SK-N-SH (cell line): Measurements from ENCODE around the gene MAP4K4. TPM values are rescaled to one million over a fixed set of nuclear protein-coding genes. Genes with fewer than 3 reads are reported as not detected.

Experiments
- CTCF ChIA-PET: fragments of 300-600, 350-600 bp; formaldehyde crosslinking; extraction: SDS; loops from one replicate; lab custom pipeline; 2021; lab: Yijun Ruan, JAX
- POLR2A ChIA-PET: fragments of 350-600 bp; sonication (Branson Sonifier 250); formaldehyde crosslinking; extraction: SDS; loops from one replicate; lab custom pipeline; 2020; ENCODE audit warnings: antibody characterized with exemption, inconsistent platforms; lab: Yijun Ruan, JAX
- DNase-seq: peaks from one replicate; pipeline ENCODE4 v3.0.0; 2012
- H2AFZ ChIP-seq: fragments of 200-600 bp; sonication (generic); 2 replicates; pipeline ENCODE4 v1.8.1; 2016; ENCODE audit warnings: antibody characterized with exemption, mild to moderate bottlenecking, low read depth
- H3F3A ChIP-seq: fragments of 200-600 bp; sonication (generic); replicated peaks from 2 replicates; pipeline ENCODE3; 2016; ENCODE audit warnings: antibody characterized with exemption, mild to moderate bottlenecking; ENCODE audit not compliant: insufficient read depth
- H3K27ac ChIP-seq, 2 experiments: fragments of 200-500 bp in 1 of 2; fragments of 200-600 bp in 1 of 2; sonication (Bioruptor generic) in 1 of 2; sonication (generic), shearing (Covaris generic) in 1 of 2; 2 replicates each; pipeline versions ENCODE4 v1.5.1 to v1.6.1; 2014 to 2016; ENCODE audit warnings: low read depth in 2 of 2, inconsistent platforms in 1 of 2, low read length in 1 of 2, mild to moderate bottlenecking in 1 of 2, mixed read lengths in 1 of 2
- H3K27me3 ChIP-seq: fragments of 200-600 bp; sonication (generic), shearing (Covaris generic); 2 replicates; pipeline ENCODE4 v1.6.1; 2016; ENCODE audit warnings: mixed run types; ENCODE audit not compliant: insufficient read depth
- H3K36me3 ChIP-seq, 2 experiments: fragments of 200-500 bp in 1 of 2; fragments of 200-600 bp in 1 of 2; sonication (Bioruptor generic) in 1 of 2; sonication (generic) in 1 of 2; replicated peaks in 1 of 2; 2 replicates each; pipeline versions ENCODE3 to v1.5.1; 2014 to 2016; ENCODE audit warnings: low read length in 1 of 2, mild to moderate bottlenecking in 1 of 2; ENCODE audit not compliant: insufficient read depth in 2 of 2, control insufficient read depth in 1 of 2
- H3K4me1 ChIP-seq, 2 experiments: fragments of 200-500 bp in 1 of 2; fragments of 200-600 bp in 1 of 2; sonication (Bioruptor generic) in 1 of 2; sonication (generic), shearing (Covaris generic) in 1 of 2; 2 replicates each; pipeline versions ENCODE4 v1.5.1 to v1.6.1; 2014 to 2016; ENCODE audit warnings: low read depth in 1 of 2, low read length in 1 of 2, mixed run types in 1 of 2; ENCODE audit not compliant: insufficient read depth in 2 of 2, control insufficient read depth in 1 of 2
- H3K4me2 ChIP-seq: fragments of 200-600 bp; sonication (generic), shearing (Covaris generic); 2 replicates; pipeline ENCODE4 v1.6.1; 2017; ENCODE audit warnings: mixed run types
- H3K4me3 ChIP-seq, 2 experiments: fragments of 200-500 bp in 1 of 2; fragments of 200-600 bp in 1 of 2; sonication (Bioruptor generic) in 1 of 2; sonication (generic), shearing (Covaris generic) in 1 of 2; 2 replicates each; pipeline versions ENCODE4 v1.5.1 to v1.8.1; 2014 to 2016; ENCODE audit warnings: low read depth in 2 of 2, inconsistent platforms in 1 of 2, low read length in 1 of 2, mild to moderate bottlenecking in 1 of 2, mixed read lengths in 1 of 2, moderate library complexity in 1 of 2
- H3K79me2 ChIP-seq: fragments of 200-600 bp; sonication (generic); 2 replicates; pipeline ENCODE4 v1.8.1; 2017; ENCODE audit warnings: mild to moderate bottlenecking; ENCODE audit not compliant: insufficient read depth
- H3K9ac ChIP-seq: fragments of 200-600 bp; sonication (generic); 2 replicates; pipeline ENCODE4 v1.6.1; 2017; ENCODE audit warnings: mixed run types
- H3K9me2 ChIP-seq: fragments of 200-600 bp; sonication (generic); 2 replicates; pipeline ENCODE4 v1.6.1; 2017; ENCODE audit warnings: mixed run types
- H3K9me3 ChIP-seq: fragments of 200-600 bp; sonication (generic); 2 replicates; pipeline ENCODE4 v1.6.1; 2017; ENCODE audit warnings: mixed run types, mild to moderate bottlenecking, moderate library complexity
- H4K20me1 ChIP-seq: fragments of 200-600 bp; sonication (generic); 2 replicates; pipeline ENCODE4 v1.6.1; 2017; ENCODE audit warnings: mild to moderate bottlenecking, mixed run types; ENCODE audit not compliant: insufficient read depth
- CHD2 ChIP-seq: fragments of 150-350 bp; IDR thresholded peaks from 2 replicates; pipeline ENCODE4 v1.6.1; 2018; ENCODE audit warnings: low read length; ENCODE audit not compliant: partially characterized antibody
- CTCF ChIP-seq: fragments of 200-600 bp; sonication (generic); IDR thresholded peaks from 2 replicates; pipeline ENCODE4 v1.6.1; 2017; ENCODE audit warnings: antibody characterized with exemption, mild to moderate bottlenecking, moderate library complexity
- FOSL2 ChIP-seq: IDR thresholded peaks from 2 replicates; pipeline ENCODE4 v1.4.0; 2012; ENCODE audit warnings: low read depth, mild to moderate bottlenecking, moderate library complexity, borderline replicate concordance
- GABPA ChIP-seq: IDR thresholded peaks from 2 replicates; pipeline ENCODE4 v1.4.0; 2012; ENCODE audit warnings: low read depth, mild to moderate bottlenecking
- GATA2 ChIP-seq: sonication (generic); formaldehyde crosslinking; IDR thresholded peaks from 2 replicates; pipeline ENCODE4 v1.5.0; 2020; ENCODE audit warnings: mild to moderate bottlenecking, missing genetic modification reagents
- JUND ChIP-seq: IDR thresholded peaks from 2 replicates; pipeline ENCODE4 v1.4.0; 2012
- MAX ChIP-seq: IDR thresholded peaks from 2 replicates; pipeline ENCODE4 v1.4.0; 2012; ENCODE audit warnings: low read depth
- MEF2A ChIP-seq: IDR thresholded peaks from 2 replicates; pipeline ENCODE4 v1.4.0; 2012; ENCODE audit warnings: low read depth, borderline replicate concordance
- MXI1 ChIP-seq: IDR thresholded peaks from 2 replicates; pipeline ENCODE4 v1.6.1; 2012; ENCODE audit warnings: mild to moderate bottlenecking, low read depth, low read length, improper control_type of control experiment
- RAD21 ChIP-seq: IDR thresholded peaks from 2 replicates; pipeline ENCODE4 v1.6.1; 2012; ENCODE audit warnings: mild to moderate bottlenecking, low read length
- RCOR1 ChIP-seq: fragments of 150-350 bp; IDR thresholded peaks from 2 replicates; pipeline ENCODE4 v1.6.1; 2017; ENCODE audit warnings: antibody characterized with exemption, low read length
- REST ChIP-seq: IDR thresholded peaks from 2 replicates; pipeline ENCODE4 v1.6.1; 2012; ENCODE audit warnings: mild to moderate bottlenecking, low read depth, low read length, moderate library complexity
- RXRA ChIP-seq: IDR thresholded peaks from 2 replicates; pipeline ENCODE4 v1.4.0; 2012; ENCODE audit warnings: low read depth, mild to moderate bottlenecking, borderline replicate concordance
- SIN3A ChIP-seq: IDR thresholded peaks from 2 replicates; pipeline ENCODE4 v1.6.1; 2012; ENCODE audit warnings: low read depth, mild to moderate bottlenecking, low read length, moderate library complexity, borderline replicate concordance
- SMC3 ChIP-seq: IDR thresholded peaks from 2 replicates; pipeline ENCODE4 v1.6.1; 2012; ENCODE audit warnings: low read depth, low read length, improper control_type of control experiment
- TCF12 ChIP-seq: IDR thresholded peaks from 2 replicates; pipeline ENCODE4 v1.4.0; 2012
- WGBS: methylation state at CpG from one replicate; pipeline ENCODE4 v1.1.6; 2017; ENCODE audit warnings: low lambda C conversion rate; 5-methylcytosine and 5-hydroxymethylcytosine counted together
- polyA plus RNA-seq, 3 experiments: library from polyadenylated mRNA; depleted of rRNA; stranded (reverse); fragments of >200 nt; gene quantifications; 2 replicates each; pipeline ENCODE4 v1.2.3, GENCODE V29; 2012

The MAP4K4 gene
- polyA plus RNA-seq, 1 of the 3 experiments (the other 2 are of a cell fraction), result 72.9 TPM

- CTCF ChIA-PET, result interaction anchor here (0.8 to 1.9 kb wide), 6 partner anchors 10 to 402 kb away, joined by 3 to 11 read pairs (median 4); partner anchors contain the start of gene MAP4K4
- Histone ChIP-seq H3K9me3 (no peaks in the 10 kb centered on the region), H3K4me3 (no peak overlapping the region), H3K4me2 (no peak overlapping the region), H3K79me2 (peaks cover 97% of the 10 kb centered on the region), H3F3A (peaks cover 22% of the 10 kb centered on the region), H3K27ac (peak overlapping the region in 1 of 2 experiments; percentile 78; a peak in 2 of 4 replicates), H3K9ac (no peak overlapping the region), H4K20me1 (peaks cover 81% of the 10 kb centered on the region), H3K36me3 (peaks cover 11 to 22% of the 10 kb centered on the region in 2 experiments), H3K27me3 (no peaks in the 10 kb centered on the region), H3K4me1 (peaks cover 33 to 48% of the 10 kb centered on the region in 2 experiments), H2AFZ (no peak overlapping the region), H3K9me2 (no peaks in the 10 kb centered on the region)
- TF ChIP-seq MAX, result no peak
- no peak for TF ChIP-seq RCOR1
- TF ChIP-seq SIN3A, result no peak
- no peak for TF ChIP-seq REST
- TF ChIP-seq RXRA, result no peak
- no peak for TF ChIP-seq JUND
- TF ChIP-seq FOSL2, result no peak
- 90% methylated on average over 3 of the region's 3 CpGs for WGBS
- no peak for DNase-seq
- POLR2A ChIA-PET, result no interaction called here
These were observed 123.7 kb downstream of the MAP4K4 start for GRCh38 chr2:101821059-101821805.

- Histone ChIP-seq H3K79me2 (peaks cover 97% of the 10 kb centered on the region), H3K9me2 (no peaks in the 10 kb centered on the region), H3K9me3 (no peaks in the 10 kb centered on the region), H3K4me3 (no peak overlapping the region), H3K4me2 (no peak overlapping the region), H3K9ac (no peak overlapping the region), H3F3A (peaks cover 28% of the 10 kb centered on the region), H3K27me3 (no peaks in the 10 kb centered on the region), H2AFZ (no peak overlapping the region), H3K4me1 (peaks cover 28 to 47% of the 10 kb centered on the region in 2 experiments), H3K36me3 (peaks cover 17 to 29% of the 10 kb centered on the region in 2 experiments), H3K27ac (peak overlapping the region in 1 of 2 experiments; percentile 78; a peak in 2 of 4 replicates), H4K20me1 (peaks cover 81% of the 10 kb centered on the region)
- DNase-seq, result no peak
- WGBS, result 91% methylated on average over 6 of the region's 6 CpGs
- ChIA-PET POLR2A (no interaction called here), CTCF (interaction anchor here (0.8 to 1.9 kb wide), 6 partner anchors 9 to 403 kb away, joined by 3 to 11 read pairs (median 4); partner anchors contain the start of gene MAP4K4)
- TF ChIP-seq REST, result no peak
- no peak for TF ChIP-seq CTCF
- no peak for TF ChIP-seq MXI1
- no peak for TF ChIP-seq GABPA
- no peak for TF ChIP-seq TCF12
- TF ChIP-seq GATA2, result no peak
- TF ChIP-seq MEF2A, result no peak
- no peak for TF ChIP-seq JUND
- TF ChIP-seq RAD21, result no peak
- TF ChIP-seq SMC3, result no peak
- TF ChIP-seq CHD2, result no peak
These were observed 124.4 kb downstream of the MAP4K4 start for GRCh38 chr2:101821828-101822458.
